Astrocyte (in vitro differentiated cells and primary cell): ENCODE measurements around the gene HSD17B2. TPM values are rescaled to one million over a fixed set of nuclear protein-coding genes. Genes with fewer than 3 reads are reported as not detected.
A peak's percentile ranks its signal among the peaks of the same experiment; 100 is the strongest.

Experiments used
- DNase-seq: peaks from one replicate; pipeline ENCODE4 v3.0.0-alpha.2; 2010; ENCODE audit warnings: low read depth
- FAIRE-seq: peaks from 2 replicates; lab custom pipeline; 2011; peaks lifted over from hg19 to GRCh38; lab: Jason Lieb, UNC
- H2AFZ ChIP-seq: 2 replicates; pipeline ENCODE4 v1.6.0; 2012; ENCODE audit warnings: low read depth, low read length, inconsistent platforms
- H3K27ac ChIP-seq: 2 replicates; pipeline ENCODE4 v1.5.1; 2011; ENCODE audit warnings: low read depth, low read length, inconsistent platforms
- H3K27me3 ChIP-seq: 2 replicates; pipeline ENCODE4 v1.6.0; 2011; ENCODE audit warnings: low read length, inconsistent platforms; ENCODE audit not compliant: insufficient read depth
- H3K36me3 ChIP-seq: 2 replicates; pipeline ENCODE4 v1.5.1; 2011; ENCODE audit warnings: low read length, inconsistent platforms; ENCODE audit not compliant: insufficient read depth
- H3K4me1 ChIP-seq: 2 replicates; pipeline ENCODE4 v1.5.1; 2011; ENCODE audit warnings: low read length, inconsistent platforms; ENCODE audit not compliant: insufficient read depth
- H3K4me2 ChIP-seq: 2 replicates; pipeline ENCODE4 v1.6.0; 2012; ENCODE audit warnings: low read length, inconsistent platforms
- H3K4me3 ChIP-seq: 2 replicates; pipeline ENCODE4 v1.5.1; 2011; ENCODE audit warnings: low read depth, mild to moderate bottlenecking, low read length, inconsistent platforms; ENCODE audit not compliant: insufficient read depth
- H3K79me2 ChIP-seq: 2 replicates; pipeline ENCODE4 v1.6.0; 2012; ENCODE audit warnings: mild to moderate bottlenecking, low read length, inconsistent platforms; ENCODE audit not compliant: insufficient read depth
- H3K9ac ChIP-seq: 2 replicates; pipeline ENCODE4 v1.6.0; 2012; ENCODE audit warnings: mild to moderate bottlenecking, low read length, inconsistent platforms
- H3K9me3 ChIP-seq: 2 replicates; pipeline ENCODE4 v1.5.1; 2012; ENCODE audit warnings: low read depth, mild to moderate bottlenecking, low read length, inconsistent platforms; ENCODE audit not compliant: insufficient read depth
- H4K20me1 ChIP-seq: 2 replicates; pipeline ENCODE4 v1.6.0; 2012; ENCODE audit warnings: low read length, inconsistent platforms; ENCODE audit not compliant: insufficient read depth
- H3K27ac Mint-ChIP-seq: one replicate; pipeline ENCODE4 v1.8.0; 2021; ENCODE audit warnings: mild to moderate bottlenecking, mixed read lengths; ENCODE audit not compliant: unreplicated experiment
- H3K27me3 Mint-ChIP-seq: one replicate; pipeline ENCODE4 v1.8.0; 2021; ENCODE audit warnings: low read depth, mixed read lengths; ENCODE audit not compliant: unreplicated experiment
- H3K36me3 Mint-ChIP-seq: one replicate; pipeline ENCODE4 v1.8.0; 2021; ENCODE audit warnings: low read depth, mixed read lengths; ENCODE audit not compliant: unreplicated experiment
- H3K4me1 Mint-ChIP-seq: one replicate; pipeline ENCODE4 v1.8.0; 2021; ENCODE audit warnings: low read depth, mixed read lengths; ENCODE audit not compliant: unreplicated experiment
- H3K4me3 Mint-ChIP-seq: one replicate; pipeline ENCODE4 v1.8.0; 2021; ENCODE audit warnings: mild to moderate bottlenecking, moderate library complexity, mixed read lengths; ENCODE audit not compliant: unreplicated experiment
- H3K9me3 Mint-ChIP-seq: one replicate; pipeline ENCODE4 v1.8.0; 2021; ENCODE audit warnings: mild to moderate bottlenecking, mixed read lengths; ENCODE audit not compliant: unreplicated experiment
- CTCF ChIP-seq: IDR thresholded peaks from 2 replicates; pipeline ENCODE4 v1.5.1; 2011; ENCODE audit warnings: low read depth, mild to moderate bottlenecking, inconsistent platforms, low read length, moderate library complexity; ENCODE audit not compliant: insufficient read depth
- EZH2 ChIP-seq: IDR thresholded peaks from 2 replicates; pipeline ENCODE4 v1.6.1; 2012; ENCODE audit warnings: mild to moderate bottlenecking, low read length, inconsistent platforms; ENCODE audit not compliant: insufficient read depth
- total RNA-seq: library from RNA; stranded (reverse); gene quantifications from 2 replicates; pipeline ENCODE4 v1.2.1, GENCODE V29; 2021

Gene HSD17B2
- total RNA-seq, 1 donor from 2014 or later, result 0.20 TPM

GRCh38 chr16:82010649-82011048 lies 24.4 kb upstream of the HSD17B2 start:
- Mint-ChIP-seq H3K27ac (no peak overlapping the region), H3K27me3 (peaks cover 4% of the 10 kb centered on the region), H3K4me3 (no peak overlapping the region), H3K4me1 (no peaks in the 10 kb centered on the region), H3K9me3 (peaks cover 24% of the 10 kb centered on the region), H3K36me3 (peaks cover 4% of the 10 kb centered on the region)
- Histone ChIP-seq H4K20me1 (no peaks in the 10 kb centered on the region), H3K4me1 (no peaks in the 10 kb centered on the region), H3K9ac (no peak overlapping the region), H3K4me3 (peak overlapping the region; percentile 33), H3K9me3 (peaks cover 8% of the 10 kb centered on the region), H3K27me3 (peaks cover 12% of the 10 kb centered on the region), H3K36me3 (no peaks in the 10 kb centered on the region), H2AFZ (no peak overlapping the region), H3K4me2 (peak overlapping the region; percentile 66), H3K79me2 (no peaks in the 10 kb centered on the region), H3K27ac (no peak overlapping the region)
- TF ChIP-seq EZH2, result no peak
- no peak for TF ChIP-seq CTCF
- DNase-seq (no peak), FAIRE-seq (no peak)

DNA sequence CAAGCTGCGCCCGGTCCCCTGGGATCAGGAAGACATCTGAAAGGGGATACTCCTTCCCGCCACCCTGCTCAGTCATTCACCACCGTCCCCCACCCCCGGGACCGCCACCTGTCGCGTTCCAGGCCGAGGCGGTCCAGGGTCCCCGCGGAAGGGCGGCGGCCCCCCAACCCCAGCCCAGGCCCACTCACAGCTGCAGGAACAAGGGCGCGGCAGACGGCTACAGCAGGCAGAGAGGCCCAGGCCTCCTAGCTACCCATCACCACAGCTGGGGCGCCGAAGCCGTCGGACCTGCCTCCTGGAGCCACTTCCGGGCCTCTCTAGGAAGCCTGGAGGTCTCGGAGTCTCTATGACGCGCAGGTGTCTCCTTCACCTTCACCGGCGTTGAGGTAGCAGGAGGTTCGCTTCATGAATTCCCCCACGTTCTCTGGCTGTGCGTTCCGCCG lies 23.8 kb upstream of the HSD17B2 start, which contains the start of gene SDR42E1:
TSS of gene SDR42E1 (minus strand) at position 272 of the 443 bp plus-strand sequence. CDS start 10,612 bp downstream, outside the sequence.
- no peak within 1 kb of the TSS for H2AFZ ChIP-seq
- no peaks in the 10 kb centered on the region for H4K20me1 ChIP-seq
- TF ChIP-seq EZH2, result no peak
- no peak for TF ChIP-seq CTCF
- H3K36me3 ChIP-seq, result no peaks in the 10 kb centered on the region
- peaks cover 12% of the 10 kb centered on the region for H3K27me3 ChIP-seq
- H3K27ac ChIP-seq, result no peak within 1 kb of the TSS
- Mint-ChIP-seq H3K9me3 (peaks cover 24% of the 10 kb centered on the region), H3K27me3 (peaks cover 4% of the 10 kb centered on the region), H3K4me1 (no peaks in the 10 kb centered on the region), H3K36me3 (peaks cover 4% of the 10 kb centered on the region), H3K4me3 (no peak within 1 kb of the TSS), H3K27ac (no peak within 1 kb of the TSS)
- H3K9ac ChIP-seq, result no peak within 1 kb of the TSS
- no peaks in the 10 kb centered on the region for H3K4me1 ChIP-seq
- peak within 1 kb of the TSS; percentile 66 for H3K4me2 ChIP-seq
- H3K9me3 ChIP-seq, result peaks cover 8% of the 10 kb centered on the region
- no peak for DNase-seq
- H3K4me3 ChIP-seq, result peak within 1 kb of the TSS; percentile 33
- no peak for FAIRE-seq
- H3K79me2 ChIP-seq, result no peaks in the 10 kb centered on the region

GRCh38 chr16:82013139-82013538 lies 21.9 kb upstream of the HSD17B2 start:
- Mint-ChIP-seq H3K4me1 (no peaks in the 10 kb centered on the region), H3K27ac (no peak overlapping the region), H3K4me3 (no peak overlapping the region), H3K36me3 (peaks cover 4% of the 10 kb centered on the region), H3K27me3 (peaks cover 4% of the 10 kb centered on the region), H3K9me3 (peaks cover 19% of the 10 kb centered on the region)
- TF ChIP-seq CTCF, result no peak
- no peak for TF ChIP-seq EZH2
- no peak for DNase-seq
- Histone ChIP-seq H3K27ac (no peak overlapping the region), H3K9ac (no peak overlapping the region), H3K4me2 (no peak overlapping the region), H3K36me3 (no peaks in the 10 kb centered on the region), H2AFZ (no peak overlapping the region), H4K20me1 (no peaks in the 10 kb centered on the region), H3K27me3 (peaks cover 12% of the 10 kb centered on the region), H3K4me1 (no peaks in the 10 kb centered on the region), H3K79me2 (no peaks in the 10 kb centered on the region), H3K4me3 (no peak overlapping the region), H3K9me3 (peaks cover 8% of the 10 kb centered on the region)
- no peak for FAIRE-seq
